NCI-H2171 treated with DMSO at 0.1 percent for 48 hours (cell line): ENCODE results near the gene ATXN1.
A peak's percentile ranks its signal among the peaks of the same experiment; 100 is the strongest.
"Not testable (repeated sequence)": the region's sequence is repeated elsewhere in the genome, so short reads cannot be mapped to it uniquely, and the experiment has no call there.

Experiments
- DNase-seq: peaks from one replicate; lab custom pipeline; 2025; lab: John Stamatoyannopoulos, UW

ATXN1 gene

DNA sequence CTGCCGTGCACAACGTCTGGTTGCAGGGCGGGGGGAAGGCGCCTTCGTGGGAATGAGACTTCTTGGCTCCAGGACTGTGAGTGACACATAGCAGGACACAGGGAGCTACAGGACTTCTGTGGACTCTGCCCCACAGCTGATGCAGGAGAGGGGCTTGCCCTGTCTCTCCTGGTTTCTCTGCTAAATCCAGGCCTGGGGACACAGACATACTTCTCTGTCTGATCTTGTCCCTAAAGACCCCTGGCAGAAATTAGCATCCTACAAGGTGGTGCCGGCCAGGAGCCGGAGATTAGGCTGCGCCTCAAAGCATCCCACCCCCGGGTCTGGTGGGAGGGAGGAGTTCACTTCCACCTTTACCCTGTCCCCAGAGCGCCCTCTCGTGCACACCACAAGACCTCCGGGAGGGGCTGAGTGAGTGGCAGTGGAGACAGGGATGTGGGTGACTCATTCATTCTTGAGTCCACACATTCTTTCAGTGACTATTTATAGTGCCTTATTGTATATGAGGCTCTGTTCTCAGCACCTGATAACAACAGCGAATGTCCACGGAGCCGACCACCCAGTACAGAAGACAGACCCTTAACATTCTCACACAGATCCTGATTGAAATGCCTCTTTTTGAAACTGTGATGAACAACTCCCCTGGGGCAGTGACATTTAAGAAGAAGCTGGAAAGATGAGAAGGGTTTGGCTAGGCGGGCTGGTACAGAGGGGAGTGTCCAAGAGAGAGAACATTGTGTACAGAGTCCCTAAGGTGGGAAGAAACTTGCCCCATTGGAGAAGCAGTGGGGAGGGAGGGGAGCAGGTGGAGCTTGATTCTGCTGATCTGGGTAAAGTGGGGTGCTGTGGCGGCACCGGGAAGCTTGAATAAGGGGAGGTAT lies 483.9 kb downstream of the ATXN1 start:
- peak; percentile 50 for DNase-seq

DNA sequence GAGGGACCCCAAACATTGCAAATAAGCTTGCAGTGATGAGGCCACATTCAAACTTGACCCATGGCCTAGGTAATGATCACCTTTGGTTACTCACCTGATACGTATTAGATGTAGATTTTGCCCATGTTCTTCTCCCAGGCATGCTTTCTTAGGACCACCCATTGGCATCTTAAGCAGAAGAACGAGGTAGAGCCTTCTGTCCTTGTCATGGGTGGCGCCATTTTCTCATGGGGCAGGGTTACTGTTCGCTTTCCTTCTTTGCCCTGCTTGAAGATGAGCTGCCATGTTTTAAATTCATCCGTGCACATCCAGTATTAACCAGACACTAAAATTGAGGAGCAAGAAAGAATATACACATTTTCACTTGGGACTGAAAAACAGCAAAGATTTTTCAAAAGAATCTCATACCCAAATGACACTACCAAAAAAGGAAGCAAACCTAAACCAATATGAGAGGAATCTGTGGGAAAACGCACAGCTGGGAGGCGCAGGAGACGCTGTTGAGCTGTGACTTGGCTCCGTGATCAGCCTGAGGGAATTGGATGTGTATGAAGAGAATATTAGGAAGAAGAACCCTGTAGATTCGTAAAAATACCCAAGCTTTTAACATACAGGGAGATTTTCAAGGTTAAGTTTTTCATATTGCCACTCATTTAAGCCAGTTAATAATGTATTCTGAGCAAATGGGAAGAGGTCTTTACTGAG lies 486.2 kb downstream of the ATXN1 start:
- no peak for DNase-seq

DNA sequence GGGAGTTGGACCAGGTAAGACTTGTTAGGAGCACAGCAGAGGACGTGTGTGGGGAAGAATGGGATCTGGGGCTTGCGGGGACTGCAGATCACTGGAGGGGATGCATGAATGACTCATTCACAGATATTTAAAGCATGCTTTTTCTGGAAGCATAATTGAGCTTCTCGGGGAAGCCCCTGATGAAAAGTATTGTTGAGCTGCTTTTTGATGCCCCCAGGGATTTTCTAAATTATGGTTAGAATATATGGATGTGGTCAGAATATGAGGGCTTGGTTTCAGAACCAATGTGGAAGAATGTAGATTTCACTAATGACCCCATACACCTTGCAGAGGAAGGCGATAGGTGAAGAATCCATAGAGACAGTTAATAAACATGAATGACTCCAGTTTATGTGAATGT lies 486.8 kb downstream of the ATXN1 start:
- no peak for DNase-seq

DNA sequence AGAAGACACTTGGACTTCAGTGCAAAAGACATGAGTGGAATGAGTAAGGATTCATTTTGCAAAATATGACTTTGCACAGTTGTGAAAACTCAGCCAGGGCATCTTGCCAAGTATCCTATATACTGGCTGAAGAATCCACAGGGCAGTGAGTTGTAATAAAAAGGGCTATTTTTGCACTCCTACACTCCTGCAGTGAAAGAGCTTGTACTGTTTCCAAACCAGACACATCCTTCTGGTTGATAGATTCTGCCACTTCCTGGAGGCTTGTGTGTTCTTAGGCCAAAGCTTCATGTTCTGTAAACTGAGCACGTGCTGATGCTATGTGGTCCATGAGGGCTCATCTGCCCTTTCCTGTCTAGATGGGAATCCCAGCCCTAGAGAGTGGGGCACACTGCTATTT lies 488.0 kb downstream of the ATXN1 start:
- DNase-seq = no peak

DNA sequence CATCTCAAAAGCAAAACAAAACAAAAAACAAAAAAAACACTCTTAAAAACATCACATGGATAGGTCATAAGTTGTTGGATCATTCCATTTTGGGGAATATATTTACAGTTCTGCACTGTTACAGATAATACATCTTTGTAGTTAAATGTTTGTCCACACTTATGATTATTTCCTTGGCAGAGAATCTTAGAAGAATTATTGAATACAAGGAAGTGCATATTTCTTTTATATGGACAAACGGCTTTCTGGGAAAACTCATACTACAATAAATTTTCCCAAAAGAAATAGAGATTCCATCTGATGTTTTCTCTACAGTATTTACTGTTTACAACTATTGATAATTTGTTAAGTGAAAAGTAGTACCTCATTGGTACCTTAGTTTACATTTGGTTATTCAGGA lies 489.1 kb downstream of the ATXN1 start:
- no peak for DNase-seq

DNA sequence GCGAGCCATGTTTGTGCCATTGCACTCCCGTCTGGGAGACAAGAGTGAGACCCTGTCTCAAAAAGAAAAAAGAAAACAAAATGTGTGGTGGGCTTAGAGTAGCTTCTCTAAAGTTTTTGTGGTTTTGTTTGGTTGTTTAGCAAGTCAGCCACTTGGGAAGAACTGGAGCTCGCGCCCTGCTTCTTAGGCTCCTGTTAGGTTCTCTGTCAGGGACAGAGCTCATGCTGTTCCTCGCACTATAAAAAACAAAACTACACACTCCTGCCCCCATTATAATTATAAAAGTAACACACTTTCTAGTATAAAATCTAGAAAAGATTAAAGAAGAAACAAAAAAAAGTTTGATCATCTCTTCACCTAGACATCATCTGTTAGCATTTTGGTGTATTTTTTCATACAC lies 489.8 kb downstream of the ATXN1 start:
- no peak for DNase-seq

DNA sequence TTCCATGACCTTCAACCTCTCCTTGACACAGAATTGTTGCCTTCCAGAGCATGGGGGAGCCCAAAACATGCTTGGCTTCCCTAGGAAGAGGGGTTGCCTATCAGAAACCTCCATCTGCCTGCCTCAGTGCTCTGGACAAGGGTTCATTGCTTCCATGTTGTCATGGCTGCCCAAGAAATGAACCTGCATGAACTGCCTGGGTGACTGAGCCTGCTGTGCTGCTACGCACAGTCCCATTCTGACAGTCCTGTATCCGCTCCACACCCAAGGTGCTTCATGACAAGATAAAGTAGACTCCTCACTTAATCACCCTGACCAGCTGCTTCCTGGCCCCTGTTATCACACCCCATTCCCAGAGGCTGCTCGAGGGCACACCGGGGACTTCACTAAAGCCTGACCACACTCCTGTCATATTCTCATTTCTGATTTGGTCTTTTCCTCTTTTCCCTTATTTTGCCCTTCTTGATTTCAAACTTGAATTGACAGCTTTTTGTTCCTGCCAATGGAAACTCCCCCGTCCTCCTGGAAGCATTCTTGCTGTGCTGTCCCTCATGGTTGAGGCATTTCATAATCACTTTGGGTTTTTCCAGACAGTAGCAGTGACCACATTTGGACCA lies 491.0 kb downstream of the ATXN1 start:
- no peak for DNase-seq

DNA sequence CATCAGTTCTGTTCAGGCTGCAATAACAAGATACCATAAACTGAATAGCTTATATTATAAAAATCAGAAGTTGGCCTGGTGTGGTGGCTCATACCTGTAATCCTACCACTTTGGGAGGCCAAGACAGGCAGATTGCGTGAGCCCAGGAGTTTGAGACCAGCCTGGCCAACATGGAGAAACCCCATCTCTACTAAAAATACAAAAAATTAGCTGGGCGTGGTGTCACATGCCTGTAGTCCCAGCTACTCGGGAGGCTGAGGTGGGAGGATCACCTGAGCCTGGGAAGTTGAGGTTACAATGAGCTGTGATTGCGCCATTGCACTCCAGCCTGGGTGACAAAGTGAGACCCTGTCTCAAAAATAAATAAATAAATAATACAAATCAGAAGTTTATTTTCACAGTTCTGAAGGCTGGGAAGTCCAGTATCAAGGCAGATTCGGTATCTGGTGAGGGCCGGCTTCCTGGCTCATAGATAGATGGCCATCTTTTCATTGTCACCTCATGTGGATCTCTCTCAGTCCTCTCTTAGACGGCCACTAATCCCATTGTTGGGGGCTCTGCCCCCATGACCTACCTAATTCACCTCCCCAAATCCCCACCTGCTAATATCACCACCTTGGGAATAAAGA lies 491.7 kb downstream of the ATXN1 start:
- not testable (repeated sequence) for DNase-seq

DNA sequence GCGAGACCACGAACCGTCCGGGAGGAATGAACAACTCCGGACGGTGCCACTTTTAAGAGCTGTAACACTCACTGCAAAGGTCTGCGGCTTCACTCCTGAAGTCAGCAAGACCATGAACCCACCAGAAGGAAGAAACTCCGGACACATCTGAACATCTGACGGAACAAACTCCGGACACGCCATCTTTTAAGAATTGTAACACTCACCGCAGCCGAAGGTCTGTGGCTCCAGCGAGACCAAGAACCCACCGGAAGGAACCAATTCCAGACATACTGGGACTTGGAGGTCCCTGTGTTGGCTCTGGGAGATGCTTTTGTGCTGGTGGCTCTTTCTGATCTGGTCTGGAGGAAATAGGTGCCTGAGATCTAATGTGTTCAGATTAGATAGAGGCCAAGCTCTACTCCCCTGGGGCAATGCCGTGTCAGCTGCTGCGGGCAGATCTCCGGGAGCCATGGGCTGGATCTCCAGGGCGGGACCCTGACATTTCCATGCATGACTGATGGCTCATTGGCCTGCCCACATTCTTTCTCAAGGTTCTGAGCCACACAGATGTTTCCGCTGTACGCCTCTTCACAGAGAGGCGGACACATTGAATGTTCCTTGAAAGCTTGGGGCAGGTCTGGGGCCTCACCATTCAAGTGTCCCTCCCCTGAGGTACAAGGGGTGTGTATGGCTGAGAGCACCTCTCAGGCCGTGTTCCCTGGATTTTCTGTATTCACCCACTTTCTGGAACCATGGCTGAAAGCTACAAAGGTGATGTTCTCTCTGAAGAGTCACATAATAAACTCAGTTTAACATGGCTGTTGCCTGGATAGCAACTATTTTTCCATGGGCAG lies 493.6 kb downstream of the ATXN1 start:
- DNase-seq = no peak

DNA sequence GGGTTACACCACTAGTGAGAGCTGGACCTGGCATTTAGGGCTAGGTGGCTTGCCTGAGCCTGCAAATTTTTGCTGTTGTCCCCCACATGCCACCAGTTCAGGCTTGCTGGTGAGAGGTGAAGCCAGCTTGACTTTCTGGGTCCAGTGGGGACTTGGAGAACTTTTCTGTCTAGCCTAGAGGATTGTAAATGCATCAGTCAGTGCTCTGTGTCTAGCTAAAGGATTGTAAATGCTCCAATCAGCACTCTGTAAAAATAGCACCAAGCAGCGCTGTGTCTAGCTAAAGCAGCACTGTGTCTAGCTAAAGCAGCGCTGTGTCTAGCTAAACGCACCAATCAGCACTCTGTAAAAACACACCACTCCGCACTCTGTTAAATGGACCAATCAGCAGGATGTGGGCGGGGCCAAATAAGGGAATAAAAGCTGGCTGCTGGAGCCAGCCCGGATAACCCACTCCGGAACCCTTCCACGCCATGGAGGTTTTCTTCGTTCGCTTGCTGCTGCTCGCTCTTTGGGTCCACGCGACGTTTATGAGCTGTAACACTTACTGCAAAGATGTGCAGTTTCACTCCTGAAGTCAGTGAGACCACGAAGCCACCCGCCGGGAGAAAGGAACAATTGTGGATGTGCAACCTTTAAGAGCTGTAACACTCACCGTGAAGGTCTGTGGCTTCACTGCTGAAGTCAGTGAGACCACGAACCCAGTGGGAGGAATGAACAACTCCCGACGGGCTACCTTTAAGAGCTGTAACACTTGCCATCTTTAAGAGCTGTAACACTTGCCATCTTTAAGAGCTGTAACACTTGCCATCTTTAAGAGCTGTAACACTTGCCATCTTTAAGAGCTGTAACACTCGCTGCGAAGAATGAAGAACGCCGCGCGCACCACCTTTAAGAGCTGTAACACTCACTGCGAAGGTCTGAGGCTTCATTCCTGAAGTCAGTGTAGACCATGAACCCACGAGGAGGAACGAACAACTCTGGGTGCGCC lies 495.6 kb downstream of the ATXN1 start:
- no peak for DNase-seq

DNA sequence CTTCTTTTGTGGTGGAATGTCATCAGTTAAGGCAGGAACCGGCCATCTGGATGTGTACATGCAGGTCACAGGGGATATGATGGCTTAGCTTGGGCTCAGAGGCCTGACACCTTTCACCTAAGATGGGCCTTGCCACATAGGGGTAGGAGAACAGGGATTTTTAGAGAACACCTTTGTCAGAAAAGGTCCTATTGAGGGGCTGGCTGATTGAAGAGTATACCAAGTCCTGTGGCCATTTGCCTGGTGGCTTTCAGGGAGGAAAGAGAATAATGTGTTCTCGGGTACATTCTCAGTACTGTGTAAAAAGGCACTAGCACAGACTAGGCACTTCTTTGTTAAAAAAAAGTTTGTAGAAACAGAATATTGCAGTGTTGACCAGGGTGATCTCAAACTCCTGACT lies 496.5 kb downstream of the ATXN1 start:
- DNase-seq = no peak

DNA sequence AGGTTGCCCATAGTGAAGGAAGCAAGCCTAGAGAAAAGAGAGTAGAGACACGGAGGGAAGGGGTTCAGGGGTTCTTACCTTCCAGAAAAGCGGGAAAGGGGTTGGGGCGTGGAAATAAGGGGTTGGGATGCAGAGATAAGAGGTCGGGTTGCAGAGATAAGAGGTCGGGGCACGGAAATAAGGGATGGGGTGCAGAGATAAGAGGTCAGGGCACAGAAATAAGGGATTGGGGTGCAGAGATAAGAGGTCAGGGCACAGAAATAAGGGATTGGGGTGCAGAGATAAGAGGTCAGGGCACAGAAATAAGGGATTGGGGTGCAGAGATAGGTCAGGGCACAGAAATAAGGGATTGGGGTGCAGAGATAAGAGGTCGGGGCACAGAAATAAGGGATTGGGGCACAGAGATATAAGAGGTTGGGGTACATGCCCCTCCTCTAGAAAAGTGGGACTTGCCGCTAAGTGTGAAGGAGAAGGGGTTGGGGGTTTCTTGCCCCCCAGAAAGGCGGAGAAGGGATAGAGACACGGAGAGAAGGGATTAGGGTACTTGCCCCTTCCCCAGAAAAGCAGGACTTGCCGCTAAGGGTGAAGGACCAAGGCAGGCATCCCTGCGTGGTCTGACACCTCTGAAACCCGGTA lies 497.7 kb downstream of the ATXN1 start:
- DNase-seq = not testable (repeated sequence)

DNA sequence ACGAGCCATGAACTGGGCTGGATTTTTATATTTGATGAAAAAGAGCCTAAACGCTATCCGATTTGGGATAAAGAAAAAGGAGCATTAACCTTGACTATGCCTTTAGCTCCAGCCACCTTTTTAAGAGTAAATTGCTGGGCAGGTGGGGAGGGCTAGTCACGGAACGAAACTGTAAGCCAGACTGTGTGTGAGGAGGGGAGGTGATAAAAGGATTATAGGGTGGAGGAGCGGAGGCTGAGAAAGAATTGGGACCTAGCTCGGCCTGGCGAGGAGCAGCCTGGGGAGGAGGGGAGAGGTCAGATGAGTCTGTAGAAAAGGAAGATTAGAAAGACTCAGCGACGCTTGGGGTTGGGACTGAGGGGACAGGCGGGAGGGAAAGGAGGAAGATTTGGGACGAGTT lies 498.5 kb downstream of the ATXN1 start:
- DNase-seq = not testable (repeated sequence)

DNA sequence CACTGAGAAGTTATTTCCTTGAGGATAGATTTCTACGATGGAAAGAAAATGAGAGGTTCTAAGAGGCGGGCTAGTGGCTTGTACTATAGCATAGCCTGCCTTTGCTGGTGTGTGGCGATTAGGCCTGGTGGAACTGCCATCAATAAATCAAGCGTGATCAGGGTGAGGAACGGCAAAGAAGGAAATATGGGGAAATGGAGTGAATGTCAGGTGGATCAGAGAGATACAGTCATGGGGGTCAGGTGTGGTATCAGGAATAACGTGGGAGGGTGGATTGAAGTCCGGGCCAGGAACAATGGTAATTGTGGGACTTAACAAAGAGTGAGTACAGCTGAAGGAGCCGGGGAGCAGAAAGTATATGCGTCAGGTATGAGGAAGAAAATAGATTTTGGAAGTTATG lies 500.7 kb downstream of the ATXN1 start:
- DNase-seq = not testable (repeated sequence)

DNA sequence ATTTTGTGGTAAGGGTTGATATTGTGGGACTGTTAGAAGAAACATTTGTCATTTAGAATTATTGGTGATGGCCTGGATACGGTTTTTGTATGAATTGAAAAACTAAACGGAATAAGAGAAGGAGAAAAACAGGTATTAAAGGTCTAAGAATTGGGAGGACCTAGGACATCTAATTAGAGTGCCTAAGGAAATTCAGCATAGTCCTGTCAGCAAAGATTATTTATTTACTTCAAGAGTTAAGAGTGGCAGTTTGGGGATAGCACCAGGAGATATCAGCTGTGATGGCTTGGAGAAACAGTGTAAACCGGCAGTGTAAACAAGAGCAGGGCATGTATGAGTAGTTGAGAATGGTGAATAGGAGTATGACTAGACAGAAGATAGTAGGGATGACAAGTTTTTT lies 501.7 kb downstream of the ATXN1 start:
- not testable (repeated sequence) for DNase-seq

DNA sequence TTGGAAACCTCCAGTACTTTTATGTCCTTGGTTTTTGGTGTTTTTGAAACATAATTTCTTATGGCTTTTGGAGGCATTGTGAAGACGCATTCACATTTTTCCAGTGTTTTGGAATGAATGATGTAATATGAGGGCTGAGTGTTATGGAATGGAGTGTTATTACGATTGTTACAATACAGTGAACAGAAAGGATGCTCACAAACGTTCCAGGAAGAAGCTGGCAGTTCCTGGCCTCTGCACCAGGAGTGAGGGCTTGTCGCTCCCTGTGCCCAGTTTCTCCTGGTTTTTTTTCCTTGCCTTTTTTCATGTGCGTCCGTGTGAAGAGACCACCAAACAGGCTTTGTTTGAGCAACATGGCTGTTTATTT lies 502.6 kb downstream of the ATXN1 start:
- no peak for DNase-seq

DNA sequence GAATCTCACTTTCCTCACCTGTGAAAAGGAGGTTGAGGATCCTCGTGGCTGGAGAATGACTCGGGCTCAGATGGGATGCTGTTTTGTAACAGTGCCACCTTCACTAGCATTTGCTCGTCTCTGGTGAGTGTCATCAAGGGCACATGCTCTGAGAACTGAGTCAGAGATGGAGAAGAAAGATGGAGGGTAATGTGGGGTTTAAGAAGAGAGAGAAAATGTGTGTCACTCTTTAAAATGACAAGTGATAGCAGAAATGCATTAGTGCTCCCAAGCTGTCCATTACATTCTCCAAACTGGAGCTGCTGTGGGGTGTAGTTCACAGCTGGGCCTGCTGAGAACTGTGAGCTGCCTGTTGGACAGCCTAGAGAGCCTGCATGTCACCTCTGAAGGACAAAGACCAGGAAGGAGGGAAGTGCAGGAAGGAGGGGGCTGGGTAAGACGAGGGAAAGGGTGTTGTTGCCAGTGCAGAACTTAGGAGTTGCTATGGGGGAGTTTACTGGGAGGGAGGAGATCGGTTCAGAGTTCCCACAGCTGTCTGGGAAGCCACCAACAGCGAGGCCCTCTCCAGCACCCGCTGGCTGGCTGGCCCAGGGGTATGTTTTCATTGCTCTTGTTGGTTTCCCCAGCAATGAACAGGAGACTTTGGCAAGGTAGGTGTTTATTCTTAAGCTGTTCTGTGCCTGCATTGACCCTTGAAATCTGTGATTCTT lies 503.1 kb downstream of the ATXN1 start:
- no peak for DNase-seq

DNA sequence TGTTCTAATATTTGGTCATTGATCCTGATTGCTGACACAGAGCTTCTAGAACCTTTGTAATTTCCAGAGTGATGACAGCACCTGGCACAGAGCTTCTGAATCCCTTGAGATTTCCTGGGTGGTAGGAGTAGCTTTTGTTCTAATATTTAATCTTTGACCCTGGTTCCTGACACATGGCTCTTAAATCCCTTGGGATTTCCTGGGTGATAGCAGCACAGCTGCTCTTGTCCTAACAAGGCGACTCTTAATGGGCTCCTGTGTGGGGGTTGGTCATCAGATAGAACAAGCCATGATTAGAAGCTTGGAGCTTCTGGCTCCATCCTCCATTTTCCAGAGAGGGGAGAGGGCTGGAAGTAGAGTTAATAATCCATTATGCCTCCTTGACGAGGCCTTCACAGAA lies 504.5 kb downstream of the ATXN1 start:
- DNase-seq = peak; percentile 51

DNA sequence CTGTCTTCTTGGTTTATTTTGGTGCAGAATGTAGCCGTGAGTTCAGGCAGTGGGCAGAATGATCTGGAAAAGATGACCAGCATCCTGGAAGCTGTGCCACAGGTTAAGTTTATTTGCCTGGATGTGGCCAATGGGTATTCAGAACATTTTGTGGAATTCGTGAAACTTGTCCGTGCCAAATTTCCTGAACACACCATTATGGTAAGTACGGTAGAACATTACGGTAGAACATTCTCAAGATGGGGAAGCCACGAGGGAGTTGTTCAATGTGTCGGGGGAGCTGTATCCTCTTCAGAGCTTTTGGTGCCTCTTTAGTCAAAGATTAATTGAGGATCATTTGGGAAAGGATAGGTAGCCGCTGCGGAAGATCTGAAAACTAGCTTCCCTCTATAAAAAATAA lies 506.7 kb downstream of the ATXN1 start:
- DNase-seq = no peak
